HepG2 (cell line): ENCODE data around the gene MOGAT3. TPM values are rescaled to one million over a fixed set of nuclear protein-coding genes. Genes with fewer than 3 reads are reported as not detected.

Source experiments
- ARID4A ChIP-seq: sonication (generic); formaldehyde crosslinking; IDR thresholded peaks from 2 replicates; pipeline ENCODE4 v1.5.0; 2020; ENCODE audit warnings: mild to moderate bottlenecking, missing genetic modification reagents, borderline replicate concordance
- GMEB1 ChIP-seq: sonication (generic); formaldehyde crosslinking; IDR thresholded peaks from 2 replicates; pipeline ENCODE4 v1.5.1; 2020; ENCODE audit warnings: missing genetic modification reagents, mild to moderate bottlenecking, borderline replicate concordance
- MAX ChIP-seq: IDR thresholded peaks from 2 replicates; pipeline ENCODE4 v1.6.1; 2012; ENCODE audit warnings: inconsistent platforms
- MXI1 ChIP-seq: IDR thresholded peaks from 3 replicates; pipeline ENCODE4 v1.6.1; 2012; ENCODE audit warnings: low read depth, low read length, inconsistent platforms, borderline replicate concordance
- NFKBIZ ChIP-seq: IDR thresholded peaks from 2 replicates; pipeline ENCODE4 v1.6.1; 2018; ENCODE audit warnings: missing genetic modification reagents, missing compliant biosample characterization
- NONO ChIP-seq, 2 experiments: fragments of 450-650 bp in 1 of 2; sonication (generic) in 1 of 2; formaldehyde crosslinking in 1 of 2; IDR thresholded peaks in 1 of 2; conservative IDR thresholded peaks in 1 of 2; 2 replicates each; pipeline versions ENCODE4 v1.6.1 to v1.8.0; 2017 to 2022; ENCODE audit warnings: mild to moderate bottlenecking in 1 of 2, missing genetic modification reagents in 1 of 2, moderate library complexity in 1 of 2
- POLR2A ChIP-seq, 2 experiments: IDR thresholded peaks; 2 replicates each; pipeline ENCODE4 v1.6.1; 2011; ENCODE audit warnings: low read depth in 2 of 2, low read length in 2 of 2, mild to moderate bottlenecking in 1 of 2, moderate library complexity in 1 of 2; ENCODE audit not compliant: insufficient read depth in 1 of 2
- RFX5 ChIP-seq: IDR thresholded peaks from 2 replicates; pipeline ENCODE4 v1.6.1; 2011; ENCODE audit warnings: low read depth, low read length, improper control_type of control experiment
- RNF2 ChIP-seq: fragments of 450-650 bp; conservative IDR thresholded peaks from 2 replicates; pipeline ENCODE4 v1.6.1; 2016; ENCODE audit warnings: low read depth
- SP4 ChIP-seq: sonication (generic); formaldehyde crosslinking; IDR thresholded peaks from 2 replicates; pipeline ENCODE4 v1.8.1; 2023; ENCODE audit warnings: mild to moderate bottlenecking, missing genetic modification reagents
- SP5 ChIP-seq: IDR thresholded peaks from 2 replicates; pipeline ENCODE4 v1.6.1; 2016; ENCODE audit warnings: low read depth, borderline replicate concordance
- TBX2 ChIP-seq: sonication (generic); formaldehyde crosslinking; IDR thresholded peaks from 2 replicates; pipeline ENCODE4 v1.5.0; 2020; ENCODE audit warnings: missing genetic modification reagents, mild to moderate bottlenecking, borderline replicate concordance
- ZC3H13 ChIP-seq: sonication (generic); formaldehyde crosslinking; IDR thresholded peaks from 2 replicates; pipeline ENCODE4 v1.8.1; 2023; ENCODE audit warnings: mild to moderate bottlenecking, missing genetic modification reagents, moderate library complexity
- ZGPAT ChIP-seq: IDR thresholded peaks from 2 replicates; pipeline ENCODE4 v1.6.1; 2016; ENCODE audit warnings: mild to moderate bottlenecking
- ZNF121 ChIP-seq: sonication (generic); formaldehyde crosslinking; IDR thresholded peaks from 2 replicates; pipeline ENCODE4 v1.5.0; 2020; ENCODE audit warnings: mild to moderate bottlenecking, missing genetic modification reagents
- ZNF124 ChIP-seq: sonication (generic); formaldehyde crosslinking; IDR thresholded peaks from 2 replicates; pipeline ENCODE4 v1.4.0; 2020; ENCODE audit warnings: missing genetic modification reagents
- ZNF143 ChIP-seq: sonication (generic); formaldehyde crosslinking; IDR thresholded peaks from 2 replicates; pipeline ENCODE4 v1.4.0; 2020; ENCODE audit warnings: missing genetic modification reagents
- ZNF329 ChIP-seq: sonication (generic); formaldehyde crosslinking; IDR thresholded peaks from 2 replicates; pipeline ENCODE4 v1.9.0; 2021; ENCODE audit warnings: low read depth, mild to moderate bottlenecking, missing genetic modification reagents
- ZNF441 ChIP-seq: sonication (generic); formaldehyde crosslinking; IDR thresholded peaks from 2 replicates; pipeline ENCODE4 v1.7.0; 2021; ENCODE audit warnings: missing genetic modification reagents, borderline replicate concordance
- ZSCAN21 ChIP-seq: sonication (generic); formaldehyde crosslinking; IDR thresholded peaks from 2 replicates; pipeline ENCODE4 v1.8.0; 2022; ENCODE audit warnings: mild to moderate bottlenecking, missing genetic modification reagents, moderate library complexity, borderline replicate concordance
- polyA plus RNA-seq, 8 experiments: library from polyadenylated mRNA; depleted of rRNA in 3 of 8; stranded (reverse) in 7 of 8; unstranded in 1 of 8; fragments of >200 nt; fragmentation: Illumina TruSeq in 4 of 8; extraction: Trizol in 4 of 8; gene quantifications; 2 replicates each; pipeline versions ENCODE4 v1.2.1 to v1.2.3, GENCODE V29; 2011 to 2016; ENCODE audit warnings: low read depth in 4 of 8, missing spikeins in 1 of 8, mixed read lengths in 1 of 8; ENCODE audit not compliant: insufficient read depth in 1 of 8
- total RNA-seq, 5 experiments: library from RNA; depleted of rRNA; stranded (reverse); fragments of >200 nt; fragmentation: Illumina TruSeq; extraction: Trizol; gene quantifications; 2 replicates each; pipeline ENCODE4 v1.2.3, GENCODE V29; 2016; ENCODE audit warnings: low read depth in 1 of 5

MOGAT3 gene
- total and polyA plus RNA-seq, 2 of the 13 experiments (the other 11 are each of a cell fraction or from before 2014, with no cell fraction given) = 22.5 to 30.5 TPM

- TF ChIP-seq ZC3H13 (CRISPR knock-in tag) = peak; percentile 40; the same call in 1 of the 2 replicates
- peak; percentile 45; the same call in 1 of the 2 replicates for TF ChIP-seq TBX2
- TF ChIP-seq MXI1 = peak; percentile 98; the same call in 2 of the 3 replicates
- TF ChIP-seq ZNF143 = no peak
- peak; percentile 72 for TF ChIP-seq RFX5
- no peak for TF ChIP-seq NFKBIZ (CRISPR knock-in tag)
- peak; percentile 91 for TF ChIP-seq SP4 (CRISPR knock-in tag)
- no peak for TF ChIP-seq NONO (IDR thresholded peaks at IDR 0.05)
- TF ChIP-seq NONO (CRISPR knock-in tag; conservative IDR thresholded peaks at IDR 0.05) = peak; percentile 81
- no peak for TF ChIP-seq ZNF121 (CRISPR knock-in tag)
- peak; percentile 30; the same call in 1 of the 2 replicates for TF ChIP-seq ZGPAT
- peak; percentile 87 for TF ChIP-seq RNF2
- TF ChIP-seq ZSCAN21 = 0 out of 2 replicates have a peak, but pooled peaks have one; percentile 45
- TF ChIP-seq ZNF441 (CRISPR knock-in tag) = 0 out of 2 replicates have a peak, but pooled peaks have one; percentile 8
- TF ChIP-seq SP5 = peak; percentile 97
- peak; percentile 67; the same call in 1 of the 2 replicates for TF ChIP-seq ARID4A (CRISPR knock-in tag)
- TF ChIP-seq MAX = peak; percentile 72
- peak; percentile 51; the same call in 1 of the 2 replicates for TF ChIP-seq GMEB1 (CRISPR knock-in tag)
- no peak for TF ChIP-seq ZNF329
- 0 out of 2 replicates have a peak, but pooled peaks have one; percentile 24 for TF ChIP-seq ZNF124 (CRISPR knock-in tag)
- TF ChIP-seq POLR2A (IDR thresholded peaks at IDR 0.05; ENCODE audit: insufficient read depth in 1 of 2, low read depth in 2 of 2, low read length in 2 of 2) = peak in 1 of 2 experiments; percentile 52; a peak in 2 of 4 replicates
Observed at GRCh38 chr7:101153969-101154692, 46.7 kb downstream of the MOGAT3 start, which contains the start of gene AP1S1 (continued).
